H1 (cell line): ENCODE data around the gene SPATA16. TPM values are rescaled to one million over a fixed set of nuclear protein-coding genes. Genes with fewer than 3 reads are reported as not detected.

ENCODE experiments used
- ATF3 ChIP-seq: IDR thresholded peaks from 2 replicates; pipeline ENCODE4 v1.6.1; 2011; ENCODE audit warnings: low read depth, mild to moderate bottlenecking, low read length; ENCODE audit not compliant: insufficient read depth
- GTF2F1 ChIP-seq: IDR thresholded peaks from 2 replicates; pipeline ENCODE4 v1.6.1; 2012; ENCODE audit warnings: low read depth, low read length, improper control_type of control experiment, borderline replicate concordance
- KDM4A ChIP-seq: IDR thresholded peaks from one replicate; pipeline ENCODE4 v1.7.1; 2012; ENCODE audit warnings: low read depth, mild to moderate bottlenecking, moderate library complexity, low read length, inconsistent platforms; ENCODE audit not compliant: severe bottlenecking
- POLR2AphosphoS5 ChIP-seq: IDR thresholded peaks from 2 replicates; pipeline ENCODE4 v1.6.1; 2011; ENCODE audit warnings: low read depth, low read length
- SIN3A ChIP-seq, 2 experiments: IDR thresholded peaks in 1 of 2; conservative IDR thresholded peaks in 1 of 2; 2 replicates each; pipeline ENCODE4 v1.6.1; 2011 to 2012; ENCODE audit warnings: low read length in 2 of 2, improper control_type of control experiment in 1 of 2, low read depth in 1 of 2, mild to moderate bottlenecking in 1 of 2
- TAF7 ChIP-seq: optimal IDR thresholded peaks from 2 replicates; pipeline ENCODE3; 2011; ENCODE audit warnings: low read depth, mild to moderate bottlenecking, inconsistent platforms, low read length, moderate library complexity, borderline replicate concordance
- polyA plus RNA-seq, 7 experiments: library from polyadenylated mRNA; depleted of rRNA in 3 of 7; stranded (reverse) in 5 of 7; unstranded in 2 of 7; fragments of >200 nt in 5 of 7; fragments of 200-250 nt in 2 of 7; gene quantifications; 1 replicate in 5 of 7; 2 replicates in 1 of 7; 4 replicates in 1 of 7; pipeline versions ENCODE4 v1.2.1 to v1.2.3, GENCODE V29; 2011 to 2013; ENCODE audit warnings: missing spikeins in 2 of 7, mixed read lengths in 2 of 7
- total RNA-seq: library from RNA; stranded (reverse); fragmentation: NEBNext Ultra II Directional; extraction: Animal tissue kit (Norgen Biotek cat#: 25700); gene quantifications from 2 replicates; pipeline ENCODE4 v1.2.1, GENCODE V29; 2021

SPATA16 gene
- total and polyA plus RNA-seq, 2 of the 8 experiments (the other 6 are each of a cell fraction or from before 2014, with no cell fraction given) = 0.05 to 2.7 TPM

GRCh38 chr3:172877011-172877410 is 264.0 kb downstream of the SPATA16 start (continued):
- TF ChIP-seq SIN3A (conservative IDR thresholded peaks at IDR 0.05 in 1 of 2, IDR thresholded peaks at IDR 0.05 in 1 of 2; ENCODE audit: low read depth in 1 of 2, low read length in 2 of 2) (no peak), TAF7 (no peak), KDM4A (no peak), GTF2F1 (no peak), POLR2AphosphoS5 (no peak), ATF3 (no peak)
- TF ChIP-seq, all 59 proteins: peak for 0
